ENCODE measurements around the gene SYNDIG1L.

- TF ChIP-seq GATA3 (IDR thresholded peaks at IDR 0.05; ENCODE audit: low read depth, low read length) (no peak), GATA2 (IDR thresholded peaks at IDR 0.05; ENCODE audit: low read depth, low read length) (no peak)
Measured at GRCh38 chr14:74409441-74409840, 16.6 kb downstream of the SYNDIG1L start.

All from SH-SY5Y (cell line).